T-helper 2 cell treated with Interferon-gamma antibody and Interleukin-4, amounts not matched to agents 100 ng/mL and 5 ng/mL, for 36 hours (primary cell): Measurements from ENCODE around the gene PRAMEF15. TPM values are rescaled to one million over a fixed set of nuclear protein-coding genes. Genes with fewer than 3 reads are reported as not detected.
"Not testable (repeated sequence)": the region's sequence is repeated elsewhere in the genome, so short reads cannot be mapped to it uniquely, and the experiment has no call there.

ENCODE experiments used
- intact Hi-C: fragments of 100-400 bp; cut with micrococcal nuclease; formaldehyde crosslinking; loops from one replicate; pipeline ENCODE4 v1.15.1; 2023
- total RNA-seq: library from RNA; stranded (reverse); gene quantifications from 2 replicates; pipeline ENCODE4 v1.2.3, GENCODE V29; 2022

Gene PRAMEF15
- not detected in 2 replicates for total RNA-seq

GRCh38 chr1:13315281-13315680, at the start of gene PRAMEF15:
TSS of gene PRAMEF15 (plus strand) at chr1:13315581. CDS start at chr1:13318408, 2,827 bp downstream.
- intact Hi-C loops, result not testable (repeated sequence)

GRCh38 chr1:13277016-13277415, 38.4 kb upstream of the PRAMEF15 start:
- intact Hi-C loops, result not testable (repeated sequence)

GRCh38 chr1:13279617-13280016, 35.8 kb upstream of the PRAMEF15 start:
- intact Hi-C loops, result not testable (repeated sequence)

GRCh38 chr1:13285037-13285436, 30.3 kb upstream of the PRAMEF15 start, which contains the start of gene PRAMEF8:
TSS of gene PRAMEF8 (minus strand) at chr1:13285137. CDS start at chr1:13284091, 1,046 bp downstream.
- intact Hi-C loops, result not testable (repeated sequence)

GRCh38 chr1:13289030-13289429, 26.4 kb upstream of the PRAMEF15 start:
- intact Hi-C loops, result not testable (repeated sequence)

GRCh38 chr1:13297216-13297931, 18.0 kb upstream of the PRAMEF15 start:
- intact Hi-C loops, result not testable (repeated sequence)

- intact Hi-C loops, result not testable (repeated sequence)
Measured at GRCh38 chr1:13298699-13299098, 16.7 kb upstream of the PRAMEF15 start.

- intact Hi-C loops, result not testable (repeated sequence)
Measured at GRCh38 chr1:13302197-13302596, 13.2 kb upstream of the PRAMEF15 start.

- intact Hi-C loops, result not testable (repeated sequence)
Measured at GRCh38 chr1:13303239-13303638, 12.1 kb upstream of the PRAMEF15 start, which contains the start of gene PRAMEF33. TSS of gene PRAMEF33 (plus strand) at chr1:13303539. CDS start at chr1:13305955, 2,416 bp downstream.

GRCh38 chr1:13342496-13342895, 27.1 kb downstream of the PRAMEF15 start:
- intact Hi-C loops, result not testable (repeated sequence)

GRCh38 chr1:13347034-13347433, 31.7 kb downstream of the PRAMEF15 start, which contains the start of gene PRAMEF14:
TSS of gene PRAMEF14 (minus strand) at chr1:13347134. CDS start at chr1:13345314, 1,820 bp downstream.
- intact Hi-C loops, result not testable (repeated sequence)

- intact Hi-C loops, result not testable (repeated sequence)
Measured at GRCh38 chr1:13353476-13353875, 38.1 kb downstream of the PRAMEF15 start.

GRCh38 chr1:13354475-13354874, 39.1 kb downstream of the PRAMEF15 start:
- intact Hi-C loops, result not testable (repeated sequence)

- intact Hi-C loops, result not testable (repeated sequence)
Measured at GRCh38 chr1:13356774-13357173, 41.4 kb downstream of the PRAMEF15 start.

GRCh38 chr1:13362364-13362763, 47.0 kb downstream of the PRAMEF15 start:
- intact Hi-C loops, result not testable (repeated sequence)

- intact Hi-C loops, result not testable (repeated sequence)
Measured at GRCh38 chr1:13364928-13365327, 49.5 kb downstream of the PRAMEF15 start.

- intact Hi-C loops, result not testable (repeated sequence)
Measured at GRCh38 chr1:13366536-13366935, 51.2 kb downstream of the PRAMEF15 start.

GRCh38 chr1:13368544-13368943, 53.2 kb downstream of the PRAMEF15 start:
- intact Hi-C loops, result not testable (repeated sequence)

Other genes starting within 250 kb of the PRAMEF15 start
- not detected in 2 replicates for gene PRAMEF25, start 244.8 kb upstream of the PRAMEF15 start, total RNA-seq
- gene HNRNPCL2, start 198.7 kb upstream of the PRAMEF15 start, total RNA-seq, result not detected in 2 replicates
- not detected in 2 replicates for gene PRAMEF26, start 159.6 kb upstream of the PRAMEF15 start, total RNA-seq
- not detected in 2 replicates for gene HNRNPCL4, start 149.9 kb upstream of the PRAMEF15 start, total RNA-seq
- not detected in 2 replicates for gene PRAMEF9, start 143.7 kb upstream of the PRAMEF15 start, total RNA-seq
- gene PRAMEF13, start 114.2 kb upstream of the PRAMEF15 start, total RNA-seq, result not detected in 2 replicates
- gene PRAMEF18, start 89.4 kb upstream of the PRAMEF15 start, total RNA-seq, result not detected in 2 replicates
- gene PRAMEF5, start 61.4 kb upstream of the PRAMEF15 start, total RNA-seq, result not detected in 2 replicates
- gene PRAMEF8, start 30.4 kb upstream of the PRAMEF15 start, total RNA-seq, result not detected in 2 replicates
- gene PRAMEF33, start 12.0 kb upstream of the PRAMEF15 start, total RNA-seq, result not detected in 2 replicates
- gene PRAMEF14, start 31.6 kb downstream of the PRAMEF15 start, total RNA-seq, result not detected in 2 replicates
- gene PRAMEF19, start 56.4 kb downstream of the PRAMEF15 start, total RNA-seq, result not detected in 2 replicates
- not detected in 2 replicates for gene PRAMEF17, start 74.1 kb downstream of the PRAMEF15 start, total RNA-seq
- gene PRAMEF20, start 94.9 kb downstream of the PRAMEF15 start, total RNA-seq, result not detected in 2 replicates
- gene LRRC38, start 198.4 kb downstream of the PRAMEF15 start, total RNA-seq, result not detected in 2 replicates